HUDEP-2 (cell line): ENCODE measurements around the gene GPR89B.
"Not testable (repeated sequence)": the region's sequence is repeated elsewhere in the genome, so short reads cannot be mapped to it uniquely, and the experiment has no call there.

Experiments used
- DNase-seq, 76 experiments: peaks; one replicate each; lab custom pipeline; 2025; ENCODE audit not compliant: unreplicated experiment in 76 of 76; lab: John Stamatoyannopoulos, UW

The GPR89B gene

DNA sequence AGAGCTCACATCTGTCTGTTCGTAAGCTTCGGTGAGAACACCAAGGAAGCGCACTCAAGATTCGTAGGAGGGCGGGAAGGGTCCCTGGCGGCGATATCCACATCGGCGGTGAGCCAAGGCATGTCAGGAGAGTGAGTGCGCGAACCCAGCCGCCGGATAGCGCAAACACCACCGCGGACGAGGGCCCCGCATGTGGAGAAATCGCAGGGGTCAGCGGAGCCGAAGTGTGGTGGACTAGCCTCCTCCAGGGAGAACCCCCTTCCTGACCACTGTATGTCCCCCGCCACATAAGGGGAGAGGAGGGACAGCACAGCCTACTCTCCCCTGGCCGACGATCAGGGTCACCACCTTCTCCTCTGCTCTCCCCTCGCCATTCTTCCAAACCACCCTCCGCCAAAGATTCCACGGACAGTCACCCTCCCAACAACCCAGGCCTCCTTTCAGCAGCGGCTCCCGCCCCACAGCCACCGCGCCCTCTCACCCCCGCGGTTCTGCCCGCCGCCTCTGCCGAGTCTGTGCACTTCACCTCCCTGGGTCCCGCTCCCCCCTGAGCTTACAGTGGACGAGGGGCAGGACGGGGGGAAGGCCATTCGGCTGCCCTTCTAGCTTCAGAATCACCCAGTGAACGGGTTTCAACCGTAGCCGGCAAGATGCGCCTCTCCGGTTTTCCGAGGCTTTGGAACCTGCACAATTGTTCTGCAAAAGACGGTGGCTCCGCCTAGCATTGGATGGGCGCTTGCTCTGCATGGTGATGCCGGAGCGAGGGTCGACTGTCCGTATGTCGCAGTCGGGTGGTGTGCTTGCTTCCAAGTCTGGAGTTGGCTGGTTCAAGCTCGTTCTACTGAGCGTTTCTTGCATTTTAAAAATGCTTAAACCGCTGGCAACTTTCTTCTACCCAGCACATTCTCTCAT is 86.3 kb downstream of the GPR89B start:
- peak in 1 of 76 experiments; percentile 11 for DNase-seq

DNA sequence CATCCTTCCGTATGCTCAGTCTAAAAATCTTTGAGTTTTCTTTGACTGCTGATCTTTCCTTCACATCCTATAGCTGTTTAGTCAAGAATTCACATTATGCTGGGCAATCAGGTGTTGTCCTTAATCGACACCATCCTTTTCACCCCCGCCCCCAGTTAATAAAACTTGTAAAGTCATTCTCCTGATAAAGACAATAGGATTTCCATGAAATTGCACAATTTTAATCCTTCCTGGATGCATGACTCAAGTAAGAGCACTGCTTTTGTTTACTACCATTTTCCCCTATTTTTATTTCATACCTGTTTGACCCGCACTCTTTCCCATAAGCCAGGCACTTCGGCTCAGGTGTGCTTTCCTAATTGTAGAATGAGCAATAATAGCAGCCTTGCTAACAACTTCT is 96.7 kb downstream of the GPR89B start:
- not testable (repeated sequence) for DNase-seq

- DNase-seq, result not testable (repeated sequence)
These were observed 98.8 kb downstream of the GPR89B start for GRCh38 chr1:148027004-148027403.

- not testable (repeated sequence) for DNase-seq
These were observed 104.0 kb downstream of the GPR89B start for GRCh38 chr1:148032247-148032646.

GRCh38 chr1:148032690-148033089 is 104.5 kb downstream of the GPR89B start:
- not testable (repeated sequence) for DNase-seq

DNA sequence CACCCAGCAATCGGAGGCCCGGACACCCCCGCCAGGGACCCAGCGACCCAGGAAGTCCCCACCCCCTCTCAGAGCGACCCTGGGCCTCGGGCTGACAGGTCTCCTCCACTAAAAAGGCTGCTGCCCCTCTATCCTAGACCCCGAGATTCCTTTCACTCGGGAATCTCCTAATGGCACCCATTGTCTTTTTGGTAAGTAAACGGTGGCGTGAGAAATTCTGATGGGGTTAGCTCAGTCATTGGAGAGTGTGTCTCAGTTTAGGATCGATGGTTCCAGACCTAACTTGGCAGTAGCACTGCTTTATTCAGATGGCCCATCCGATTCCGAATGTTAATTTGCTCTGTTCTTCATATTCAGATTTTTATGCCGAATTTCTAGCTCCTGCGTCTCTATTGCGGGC is 104.9 kb downstream of the GPR89B start:
- not testable (repeated sequence) for DNase-seq

DNA sequence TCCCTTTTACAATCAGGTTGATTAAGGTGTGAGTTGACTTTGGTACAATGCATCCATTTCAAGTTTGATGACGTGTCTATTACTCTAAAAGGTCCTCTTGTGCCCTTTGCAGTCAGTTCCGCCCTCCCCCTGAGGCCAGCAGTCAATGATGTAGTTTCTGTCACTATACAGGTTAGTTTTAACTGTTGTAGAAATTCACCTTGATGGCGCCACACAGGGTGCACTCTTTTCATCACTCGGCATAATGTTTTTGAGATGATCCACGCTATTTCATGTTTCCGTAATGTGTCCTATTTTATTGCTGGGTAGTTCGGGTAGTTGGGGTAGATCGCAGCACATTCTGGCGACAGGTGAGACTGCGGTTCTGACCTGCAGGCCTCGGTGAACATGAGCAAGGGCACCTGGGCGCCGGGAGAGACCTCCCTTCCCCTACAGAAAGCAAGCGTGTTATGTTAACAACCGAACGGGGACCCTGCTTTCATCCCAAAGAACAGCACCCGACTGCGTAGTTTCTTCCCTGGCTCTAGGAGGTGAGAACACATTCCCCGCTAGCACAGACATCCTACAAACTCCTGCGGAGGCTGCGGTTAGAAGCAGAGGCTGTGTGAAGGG is 109.7 kb downstream of the GPR89B start:
- DNase-seq, result not testable (repeated sequence)

GRCh38 chr1:148038462-148039333 is 110.5 kb downstream of the GPR89B start:
- peak in 73 of 76 experiments; percentile 24 to 95 (median 80) for DNase-seq
